Suprapubic skin (tissue), 4 donors: Measurements from ENCODE around the gene HACD2.

Source experiments
- CTCF ChIP-seq, 2 donors: fragments of 200-600 bp in 1 of 2; fragments of 450-650 bp in 1 of 2; sonication (generic) in 1 of 2; IDR thresholded peaks; one replicate each; pipeline ENCODE4 v1.5.1; 2016 to 2019; ENCODE audit warnings: antibody characterized with exemption in 2 of 2, mild to moderate bottlenecking in 1 of 2, moderate library complexity in 1 of 2
- EP300 ChIP-seq: sonication (generic); formaldehyde crosslinking; IDR thresholded peaks from one replicate; pipeline ENCODE4 v1.6.1; 2017; ENCODE audit warnings: antibody characterized with exemption
- POLR2A ChIP-seq, 2 donors: fragments of 450-650 bp; IDR thresholded peaks; one replicate each; pipeline ENCODE4 v1.6.1; 2017; ENCODE audit warnings: antibody characterized with exemption in 2 of 2, mild to moderate bottlenecking in 2 of 2, moderate library complexity in 2 of 2
- POLR2AphosphoS5 ChIP-seq, 3 donors: sonication (generic); formaldehyde crosslinking; IDR thresholded peaks; one replicate each; pipeline ENCODE4 v1.6.1; 2017; ENCODE audit warnings: antibody characterized with exemption in 3 of 3

DNA sequence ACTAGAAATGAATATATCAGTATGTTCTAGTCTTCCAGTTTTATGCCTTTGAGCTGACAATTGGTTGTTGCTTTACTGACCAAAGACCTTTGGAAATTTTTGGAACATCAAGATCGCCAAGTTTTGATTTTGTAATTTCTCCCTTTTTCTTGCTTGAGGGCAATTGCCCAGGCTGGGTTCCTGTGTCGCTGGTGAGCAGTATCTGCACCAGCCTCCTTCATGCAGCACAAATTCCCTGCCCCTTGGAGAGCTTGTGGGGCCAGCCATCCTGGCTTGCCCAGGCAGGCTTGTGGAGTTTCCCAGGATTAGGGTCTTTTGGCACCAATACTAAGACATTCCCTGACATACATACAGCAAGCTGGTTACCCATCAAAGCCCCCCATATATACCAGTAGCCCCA is 37.9 kb upstream of the HACD2 start:
- TF ChIP-seq CTCF (IDR thresholded peaks at IDR 0.05) (no peak), POLR2AphosphoS5 (IDR thresholded peaks at IDR 0.05) (no peak), POLR2A (IDR thresholded peaks at IDR 0.05) (no peak), EP300 (no peak)
